ENCODE data around the gene KIF12. TPM values are rescaled to one million over a fixed set of nuclear protein-coding genes. Genes with fewer than 3 reads are reported as not detected.
A peak's percentile ranks its signal among the peaks of the same experiment; 100 is the strongest.

KIF12 gene
- total and polyA plus RNA-seq, 2 of the 13 experiments (the other 11 are each of a cell fraction or from before 2014, with no cell fraction given): 1.8 to 12.5 TPM

- TF ChIP-seq ZNF17 (CRISPR knock-in tag; IDR thresholded peaks at IDR 0.05) (no peak), NFYC (CRISPR knock-in tag; IDR thresholded peaks at IDR 0.05) (no peak), ZKSCAN1 (IDR thresholded peaks at IDR 0.05; ENCODE audit: low read length) (no peak), HDAC1 (CRISPR knock-in tag; IDR thresholded peaks at IDR 0.05) (peak; percentile 54; the same call in 1 of the 2 replicates), ZFY (CRISPR knock-in tag; IDR thresholded peaks at IDR 0.05) (no peak; the same call in none of the 2 replicates), ETV5 (CRISPR knock-in tag; IDR thresholded peaks at IDR 0.05; ENCODE audit: borderline replicate concordance) (peak; percentile 25; the same call in 1 of the 2 replicates), FUBP1 (CRISPR knock-in tag; IDR thresholded peaks at IDR 0.05; ENCODE audit: borderline replicate concordance) (0 out of 2 replicates have a peak, but pooled peaks have one; percentile 9), ZNF264 (CRISPR knock-in tag; IDR thresholded peaks at IDR 0.05) (no peak), THRA (CRISPR knock-in tag; IDR thresholded peaks at IDR 0.05; ENCODE audit: borderline replicate concordance) (no peak), ZNF556 (CRISPR knock-in tag; IDR thresholded peaks at IDR 0.05; ENCODE audit: borderline replicate concordance) (no peak), ZNF292 (CRISPR knock-in tag; IDR thresholded peaks at IDR 0.05; ENCODE audit: borderline replicate concordance, low read depth) (peak; percentile 38; the same call in 1 of the 2 replicates), ZNF101 (CRISPR knock-in tag; IDR thresholded peaks at IDR 0.05; ENCODE audit: borderline replicate concordance, low read depth) (no peak), ZNF670 (CRISPR knock-in tag; IDR thresholded peaks at IDR 0.05; ENCODE audit: borderline replicate concordance) (no peak), ZNF512B (CRISPR knock-in tag; IDR thresholded peaks at IDR 0.05; ENCODE audit: borderline replicate concordance) (no peak; the same call in 1 of the 2 replicates), ZBTB39 (CRISPR knock-in tag; IDR thresholded peaks at IDR 0.05) (no peak), WIZ (CRISPR knock-in tag; IDR thresholded peaks at IDR 0.05) (no peak), MBNL3 (CRISPR knock-in tag; conservative IDR thresholded peaks at IDR 0.05) (no peak), GABPB1 (CRISPR knock-in tag; IDR thresholded peaks at IDR 0.05) (0 out of 2 replicates have a peak, but pooled peaks have one; percentile 12), NBN (conservative IDR thresholded peaks at IDR 0.05) (no peak)
Observed at GRCh38 chr9:114076237-114077161, 22.6 kb downstream of the KIF12 start (continued).
